Measurements from ENCODE around the gene TAB3. TPM values are rescaled to one million over a fixed set of nuclear protein-coding genes. Genes with fewer than 3 reads are reported as not detected.

TAB3 gene
- total and polyA plus RNA-seq, 7 donors: 6.7 to 31.6 (median 17.4) TPM

GRCh38 chrX:30812326-30812725, 76.7 kb downstream of the TAB3 start:
- Histone ChIP-seq H3K27ac (no peak overlapping the region), H3K4me1 (no peaks in the 10 kb centered on the region), H3K27me3 (no peaks in the 10 kb centered on the region), H3K36me3 (no peaks in the 10 kb centered on the region), H3K9me3 (no peaks in the 10 kb centered on the region), H3K4me3 (no peak overlapping the region)
- DNase-seq: no peak
- TF ChIP-seq POLR2A (IDR thresholded peaks at IDR 0.05): no peak
- TF ChIP-seq POLR2AphosphoS5 (IDR thresholded peaks at IDR 0.05): no peak
- no peak for TF ChIP-seq CTCF (IDR thresholded peaks at IDR 0.05)
- TF ChIP-seq EP300 (IDR thresholded peaks at IDR 0.05): no peak
- WGBS, 2 donors: 79 to 90% methylated on average over 1 of the region's 1 CpG
- intact Hi-C loops (cut with DNase I): no loop called here

- H3K36me3 ChIP-seq: no peaks in the 10 kb centered on the region
- no peak overlapping the region for H3K27ac ChIP-seq
- H3K4me3 ChIP-seq: no peak overlapping the region
- no peaks in the 10 kb centered on the region for H3K4me1 ChIP-seq
- TF ChIP-seq EP300 (IDR thresholded peaks at IDR 0.05) (no peak), POLR2A (IDR thresholded peaks at IDR 0.05) (no peak), CTCF (IDR thresholded peaks at IDR 0.05) (no peak), POLR2AphosphoS5 (IDR thresholded peaks at IDR 0.05) (no peak)
- WGBS, 2 donors: 95 to 97% methylated on average over 7 of the region's 7 CpGs
- no peak for DNase-seq
- no peaks in the 10 kb centered on the region for H3K27me3 ChIP-seq
- intact Hi-C loops (cut with DNase I): no loop called here
- no peaks in the 10 kb centered on the region for H3K9me3 ChIP-seq
Measured at GRCh38 chrX:30806187-30806728, 82.8 kb downstream of the TAB3 start.

GRCh38 chrX:30804462-30804861, 84.6 kb downstream of the TAB3 start:
- intact Hi-C loops (cut with DNase I): no loop called here
- no peaks in the 10 kb centered on the region for H3K9me3 ChIP-seq
- no peaks in the 10 kb centered on the region for H3K4me1 ChIP-seq
- H3K27me3 ChIP-seq: no peaks in the 10 kb centered on the region
- WGBS, 2 donors: 87 to 94% methylated on average over 2 of the region's 2 CpGs
- TF ChIP-seq POLR2A (IDR thresholded peaks at IDR 0.05) (no peak), EP300 (IDR thresholded peaks at IDR 0.05) (no peak), CTCF (IDR thresholded peaks at IDR 0.05) (no peak), POLR2AphosphoS5 (IDR thresholded peaks at IDR 0.05) (no peak)
- no peak overlapping the region for H3K27ac ChIP-seq
- no peaks in the 10 kb centered on the region for H3K36me3 ChIP-seq
- no peak overlapping the region for H3K4me3 ChIP-seq
- DNase-seq: no peak

GRCh38 chrX:30800901-30801300, 88.2 kb downstream of the TAB3 start:
- 63 to 75% methylated on average over 1 of the region's 1 CpG for WGBS, 2 donors
- no peak for TF ChIP-seq POLR2AphosphoS5 (IDR thresholded peaks at IDR 0.05)
- TF ChIP-seq POLR2A (IDR thresholded peaks at IDR 0.05): no peak
- TF ChIP-seq CTCF (IDR thresholded peaks at IDR 0.05): no peak
- no peak for TF ChIP-seq EP300 (IDR thresholded peaks at IDR 0.05)
- no peak overlapping the region for H3K4me3 ChIP-seq
- DNase-seq: no peak
- H3K36me3 ChIP-seq: no peaks in the 10 kb centered on the region
- no peaks in the 10 kb centered on the region for H3K27me3 ChIP-seq
- intact Hi-C loops (cut with DNase I): no loop called here
- H3K4me1 ChIP-seq: no peaks in the 10 kb centered on the region
- no peak overlapping the region for H3K27ac ChIP-seq
- H3K9me3 ChIP-seq: no peaks in the 10 kb centered on the region

- Histone ChIP-seq H3K27me3 (no peaks in the 10 kb centered on the region), H3K4me1 (no peaks in the 10 kb centered on the region), H3K27ac (no peak overlapping the region), H3K4me3 (no peak overlapping the region), H3K9me3 (no peaks in the 10 kb centered on the region), H3K36me3 (no peaks in the 10 kb centered on the region)
- WGBS, 2 donors: 74 to 94% methylated on average over 2 of the region's 2 CpGs
- intact Hi-C loops (cut with DNase I): no loop called here
- no peak for DNase-seq
- no peak for TF ChIP-seq EP300 (IDR thresholded peaks at IDR 0.05)
- no peak for TF ChIP-seq POLR2AphosphoS5 (IDR thresholded peaks at IDR 0.05)
- TF ChIP-seq CTCF (IDR thresholded peaks at IDR 0.05): no peak
- TF ChIP-seq POLR2A (IDR thresholded peaks at IDR 0.05): no peak
Measured at GRCh38 chrX:30799327-30799726, 89.7 kb downstream of the TAB3 start.
